Naive thymus-derived CD4-positive, alpha-beta T cell (primary cell): ENCODE data around the gene HMGCL. TPM values are rescaled to one million over a fixed set of nuclear protein-coding genes. Genes with fewer than 3 reads are reported as not detected.
A peak's percentile ranks its signal among the peaks of the same experiment; 100 is the strongest.
"Not testable (repeated sequence)": the region's sequence is repeated elsewhere in the genome, so short reads cannot be mapped to it uniquely, and the experiment has no call there.

Experiments
- ATAC-seq: fragments of 150-1000 bp; cut with Tn5 transposase; 2 replicates; pipeline ENCODE4 v1.10.0; 2021; ENCODE audit warnings: mild to moderate bottlenecking, moderate library complexity
- CTCF ChIA-PET: fragments of 350-600 bp; sonication (Branson Sonifier 250); formaldehyde crosslinking; loops from one replicate; lab custom pipeline; 2021; ENCODE audit warnings: antibody characterized with exemption; lab: Charles Lee
- POLR2A ChIA-PET: fragments of 350-600 bp; sonication (Branson Sonifier 250); formaldehyde crosslinking; loops from one replicate; lab custom pipeline; 2021; ENCODE audit warnings: antibody characterized with exemption, inconsistent platforms; lab: Charles Lee
- DNase-seq, 9 donors: peaks; one replicate each; pipeline versions ENCODE4 v3.0.0 to v3.0.0-alpha.2; 2020 to 2022; ENCODE audit warnings: mixed read lengths in 1 of 9
- H3K27ac ChIP-seq: one replicate; pipeline ENCODE4 v1.7.0; 2013; ENCODE audit warnings: mild to moderate bottlenecking, low read depth, low read length, moderate library complexity
- H3K27me3 ChIP-seq, 2 donors: one replicate each; pipeline ENCODE4 v1.7.0; 2013; ENCODE audit warnings: low read length in 2 of 2, mild to moderate bottlenecking in 2 of 2, moderate library complexity in 2 of 2; ENCODE audit not compliant: control insufficient read depth in 2 of 2, insufficient read depth in 2 of 2
- H3K36me3 ChIP-seq, 3 experiments: 1 replicate in 2 of 3; 2 replicates in 1 of 3; pipeline ENCODE4 v1.7.0; 2013; ENCODE audit warnings: low read length in 3 of 3, mild to moderate bottlenecking in 3 of 3, moderate library complexity in 1 of 3; ENCODE audit not compliant: insufficient read depth in 3 of 3, control insufficient read depth in 2 of 3
- H3K4me1 ChIP-seq, 2 donors: one replicate each; pipeline ENCODE4 v1.7.0; 2013; ENCODE audit warnings: low read length in 2 of 2, mild to moderate bottlenecking in 2 of 2, moderate library complexity in 1 of 2; ENCODE audit not compliant: control insufficient read depth in 2 of 2, insufficient read depth in 2 of 2
- H3K4me3 ChIP-seq: 2 replicates; pipeline ENCODE4 v1.7.0; 2013; ENCODE audit warnings: mild to moderate bottlenecking, low read length
- H3K9me3 ChIP-seq, 3 experiments: 1 replicate in 2 of 3; 2 replicates in 1 of 3; pipeline ENCODE4 v1.7.0; 2013; ENCODE audit warnings: low read length in 3 of 3; ENCODE audit not compliant: control insufficient read depth in 2 of 3
- H3K27ac Mint-ChIP-seq, 9 donors: one replicate each; pipeline ENCODE4 v1.8.0; 2020 to 2022; ENCODE audit warnings: mixed read lengths in 9 of 9, mild to moderate bottlenecking in 8 of 9, moderate library complexity in 5 of 9, inconsistent platforms in 2 of 9
- H3K27me3 Mint-ChIP-seq, 5 donors: one replicate each; pipeline ENCODE4 v1.8.0; 2021 to 2022; ENCODE audit warnings: mixed read lengths in 5 of 5, mild to moderate bottlenecking in 1 of 5
- H3K36me3 Mint-ChIP-seq, 5 donors: one replicate each; pipeline ENCODE4 v1.8.0; 2020 to 2022; ENCODE audit warnings: mixed read lengths in 5 of 5, mild to moderate bottlenecking in 3 of 5, inconsistent platforms in 1 of 5
- H3K4me1 Mint-ChIP-seq, 7 donors: one replicate each; pipeline ENCODE4 v1.8.0; 2020 to 2022; ENCODE audit warnings: mixed read lengths in 7 of 7, mild to moderate bottlenecking in 3 of 7, inconsistent platforms in 1 of 7
- H3K4me3 Mint-ChIP-seq, 10 donors: one replicate each; pipeline ENCODE4 v1.8.0; 2020 to 2022; ENCODE audit warnings: mild to moderate bottlenecking in 10 of 10, mixed read lengths in 10 of 10, moderate library complexity in 6 of 10, inconsistent platforms in 2 of 10
- H3K9me3 Mint-ChIP-seq, 11 donors: one replicate each; pipeline ENCODE4 v1.8.0; 2020 to 2022; ENCODE audit warnings: mixed read lengths in 11 of 11, mild to moderate bottlenecking in 4 of 11, inconsistent platforms in 1 of 11, moderate library complexity in 1 of 11
- intact Hi-C, 2 donors: fragments of 100-400 bp; cut with micrococcal nuclease; formaldehyde crosslinking; loops; one replicate each; pipeline ENCODE4 v1.15.1; 2023
- polyA plus RNA-seq, 2 donors: library from polyadenylated mRNA; unstranded; fragments of 300-500 nt; fragmentation: Illumina TruSeq; gene quantifications; one replicate each; pipeline ENCODE4 v1.2.3, GENCODE V29; 2021
- total RNA-seq, 6 experiments: library from RNA in 5 of 6; stranded (reverse) in 5 of 6; gene quantifications; 1 replicate in 5 of 6; 2 replicates in 1 of 6; pipeline ENCODE4 v1.2.3 and lab custom pipeline; 2021 to 2026

HMGCL gene
- total and polyA plus RNA-seq, 7 experiments from 2014 or later: 16.2 to 38.9 (median 32.6) TPM

DNA sequence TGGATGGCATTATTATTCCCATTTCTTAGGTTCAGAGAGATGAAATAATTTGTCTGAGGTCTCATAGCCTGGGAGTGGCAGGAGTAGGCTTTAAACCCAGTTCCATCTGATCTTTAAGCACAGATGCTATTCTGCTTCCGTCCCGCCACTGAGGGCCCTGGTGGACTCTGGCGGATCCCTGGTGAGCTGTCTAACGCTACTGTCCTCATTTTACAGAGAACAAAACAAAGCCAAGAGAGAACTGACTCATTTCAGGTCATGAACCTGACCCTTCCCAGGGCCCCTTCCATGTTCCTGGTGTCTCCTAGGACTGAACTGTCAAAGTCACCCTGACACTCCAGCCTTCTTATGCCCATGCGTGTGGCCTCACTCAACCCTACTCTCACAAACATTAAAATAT lies 21.6 kb downstream of the HMGCL start:
- Mint-ChIP-seq H3K4me3 (no peak overlapping the region), H3K27ac (peak overlapping the region in 3 of 9 donors; percentile 49 to 65 (median 59)), H3K36me3 (peaks cover 0 to 15% (median 0%) of the 10 kb centered on the region in 5 donors), H3K4me1 (peaks cover 6 to 29% (median 20%) of the 10 kb centered on the region in 7 donors), H3K27me3 (no peaks in the 10 kb centered on the region), H3K9me3 (no peaks in the 10 kb centered on the region)
- Histone ChIP-seq H3K4me3 (no peak overlapping the region), H3K27ac (no peak overlapping the region), H3K36me3 (peaks cover 0 to 26% (median 0%) of the 10 kb centered on the region in 3 experiments), H3K4me1 (peaks cover 7 to 15% of the 10 kb centered on the region in 2 donors), H3K9me3 (no peaks in the 10 kb centered on the region), H3K27me3 (no peaks in the 10 kb centered on the region)
- CTCF ChIA-PET: interaction anchor here (3.0 kb wide), 1 partner anchor 113 kb away, joined by 14 read pairs; no protein-coding TSS in a partner anchor
- ATAC-seq (no peak), DNase-seq (no peak)
- intact Hi-C loops: no loop called here
- POLR2A ChIA-PET: no interaction called here

DNA sequence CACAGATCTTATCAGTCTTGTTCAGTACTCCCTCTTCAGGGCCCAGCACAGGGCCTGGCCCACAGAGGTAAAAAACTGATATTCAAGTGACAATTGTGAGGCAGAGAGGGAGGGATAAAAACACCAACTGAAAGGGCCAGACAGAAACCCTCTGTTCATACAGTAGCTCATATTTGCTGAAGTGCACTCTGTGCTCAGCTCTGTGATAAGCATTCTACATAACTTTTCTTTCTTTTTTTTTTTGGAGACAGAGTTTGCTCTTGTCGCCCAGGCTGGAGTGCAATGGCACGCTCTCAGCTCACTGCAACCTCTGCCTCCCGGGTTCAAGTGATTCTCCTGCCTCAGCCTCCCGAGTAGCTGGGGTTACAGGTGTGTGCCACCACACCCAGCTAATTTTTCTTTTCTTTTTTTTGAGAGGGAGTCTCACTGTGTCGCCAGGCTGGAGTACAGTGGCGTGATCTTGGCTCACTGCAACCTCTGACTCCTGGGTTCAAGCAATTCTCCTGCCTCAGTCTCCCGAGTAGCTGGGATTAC lies 22.4 kb downstream of the HMGCL start:
- H3K4me3 ChIP-seq, H3K27me3 ChIP-seq, intact Hi-C loops, DNase-seq, H3K9me3 Mint-ChIP-seq, ATAC-seq, H3K27me3 Mint-ChIP-seq, H3K9me3 ChIP-seq, H3K27ac ChIP-seq: not testable (repeated sequence)
- CTCF ChIA-PET: interaction anchor here (0.8 to 3.0 kb wide), 3 partner anchors 8 to 114 kb away, joined by 3 to 14 read pairs (median 9); no protein-coding TSS in a partner anchor
- Mint-ChIP-seq H3K27ac (peak overlapping the region in 6 of 9 donors; percentile 59 to 92 (median 86)), H3K4me3 (peak overlapping the region in 1 of 10 donors; percentile 66), H3K4me1 (peaks cover 6 to 31% (median 20%) of the 10 kb centered on the region in 7 donors), H3K36me3 (peaks cover 0 to 15% (median 0%) of the 10 kb centered on the region in 5 donors)
- peaks cover 7 to 15% of the 10 kb centered on the region in 2 donors for H3K4me1 ChIP-seq
- POLR2A ChIA-PET: interaction anchor here (1.0 to 7.3 kb wide), 6 partner anchors 9 to 177 kb away, joined by 3 to 53 read pairs (median 28); partner anchors contain the start of genes HMGCL, LYPLA2, PITHD1 and SRSF10
- H3K36me3 ChIP-seq: peaks cover 0 to 20% (median 0%) of the 10 kb centered on the region in 3 experiments

GRCh38 chr1:23801876-23802275 lies 23.4 kb downstream of the HMGCL start:
- Histone ChIP-seq H3K4me1 (peaks cover 7 to 15% of the 10 kb centered on the region in 2 donors), H3K4me3 (no peak overlapping the region), H3K27me3 (no peaks in the 10 kb centered on the region), H3K36me3 (peaks cover 0 to 10% (median 0%) of the 10 kb centered on the region in 3 experiments), H3K27ac (peak overlapping the region; percentile 91), H3K9me3 (no peaks in the 10 kb centered on the region)
- Mint-ChIP-seq H3K27me3 (no peaks in the 10 kb centered on the region), H3K27ac (peak overlapping the region in 7 of 9 donors; percentile 42 to 92 (median 81)), H3K4me1 (peaks cover 6 to 25% (median 20%) of the 10 kb centered on the region in 7 donors), H3K4me3 (peak overlapping the region; percentile 6 to 94 (median 63)), H3K9me3 (no peaks in the 10 kb centered on the region), H3K36me3 (peaks cover 0 to 15% (median 0%) of the 10 kb centered on the region in 5 donors)
- ChIA-PET POLR2A (interaction anchor here (0.8 to 7.3 kb wide), 10 partner anchors 10 to 178 kb away, joined by 3 to 53 read pairs (median 8); partner anchors contain the start of genes ELOA, HMGCL, LYPLA2 and PITHD1), CTCF (interaction anchor here (0.6 to 3.0 kb wide), 5 partner anchors 9 to 521 kb away, joined by 3 to 14 read pairs (median 3); no protein-coding TSS in a partner anchor)
- intact Hi-C loops: loop anchor here (2.0 kb wide), 4 partner anchors 37 to 179 kb away; partner anchors contain the start of genes ELOA (in 1 of the 2), PNRC2 (in 1 of the 2) and SRSF10 (in 1 of the 2)
- ATAC-seq (no peak), DNase-seq (no peak)

- Histone ChIP-seq H3K4me1 (peaks cover 7 to 15% of the 10 kb centered on the region in 2 donors), H3K27me3 (no peaks in the 10 kb centered on the region), H3K27ac (peak overlapping the region; percentile 91), H3K4me3 (peak overlapping the region; percentile 84), H3K36me3 (peaks cover 0 to 15% (median 0%) of the 10 kb centered on the region in 3 experiments), H3K9me3 (no peaks in the 10 kb centered on the region)
- ChIA-PET CTCF (interaction anchor here (0.9 to 3.0 kb wide), 3 partner anchors 10 to 115 kb away, joined by 3 to 14 read pairs (median 9); no protein-coding TSS in a partner anchor), POLR2A (interaction anchor here (0.6 to 7.3 kb wide), 14 partner anchors 8 to 1426 kb away, joined by 3 to 53 read pairs (median 5); partner anchors contain the start of genes ELOA, HMGCL, LYPLA2 and PITHD1)
- peak overlapping the region; percentile 77 to 95 (median 92) for H3K27ac Mint-ChIP-seq
- intact Hi-C loops: loop anchor here (2.0 kb wide), 4 partner anchors 37 to 179 kb away; partner anchors contain the start of genes ELOA (in 1 of the 2), PNRC2 (in 1 of the 2) and SRSF10 (in 1 of the 2)
- ATAC-seq (no peak), DNase-seq (no peak)
- no peaks in the 10 kb centered on the region for H3K27me3 Mint-ChIP-seq
- peaks cover 6 to 25% (median 15%) of the 10 kb centered on the region in 7 donors for H3K4me1 Mint-ChIP-seq
- H3K9me3 Mint-ChIP-seq: no peaks in the 10 kb centered on the region
- H3K4me3 Mint-ChIP-seq: peak overlapping the region; percentile 79 to 94 (median 88)
- H3K36me3 Mint-ChIP-seq: peaks cover 0 to 11% (median 0%) of the 10 kb centered on the region in 5 donors
Measured at GRCh38 chr1:23801338-23801748, 23.9 kb downstream of the HMGCL start.

DNA sequence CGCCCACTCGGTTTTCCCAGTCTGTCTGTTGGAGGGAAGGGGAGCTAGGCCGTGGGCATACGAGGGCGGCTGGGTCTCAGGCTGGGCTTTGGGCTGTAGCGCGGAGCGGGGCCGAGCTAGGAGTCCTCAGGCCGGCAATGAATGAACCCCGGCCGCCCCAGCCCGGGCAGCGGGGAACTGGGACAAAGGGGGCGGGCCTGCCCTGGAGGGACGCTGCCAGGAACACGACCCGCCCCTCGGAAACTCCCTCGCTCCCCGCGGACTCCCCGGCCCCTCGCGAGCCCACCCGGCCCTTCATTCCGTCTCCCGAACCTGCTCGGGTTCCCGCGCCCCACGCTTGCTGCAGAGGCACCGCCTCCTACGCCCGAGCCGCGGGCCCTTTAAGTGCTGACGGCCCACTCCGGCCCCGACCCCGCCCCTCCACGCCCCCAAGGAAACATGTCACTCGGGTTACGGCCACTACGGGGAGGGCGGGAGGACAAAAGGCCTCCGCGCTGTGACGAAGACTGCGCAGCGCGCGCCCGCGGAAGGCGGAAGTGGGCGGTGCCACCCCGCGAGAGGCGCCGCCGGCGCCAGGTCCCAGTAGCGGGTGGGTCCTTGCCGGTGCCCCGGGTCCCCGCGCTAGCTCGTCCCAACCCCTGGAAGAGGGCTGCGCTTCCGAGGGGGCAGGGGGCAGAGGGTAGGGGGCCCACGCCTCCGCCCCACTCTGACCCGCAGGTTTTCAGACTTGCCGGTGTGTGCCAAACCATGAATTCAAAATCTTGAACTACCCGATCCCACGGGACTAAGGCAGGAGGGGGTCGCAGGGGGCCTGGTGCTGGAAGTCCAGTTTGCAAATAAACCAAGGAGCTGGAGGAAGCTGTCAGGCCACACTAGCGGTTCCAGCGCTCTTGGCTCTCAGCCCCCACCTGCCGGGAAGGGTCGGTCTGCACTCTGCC lies 24.6 kb downstream of the HMGCL start, which contains the start of gene GALE:
GALE (minus strand) TSS at position 355 of the 938 bp plus-strand sequence. CDS start 1,747 bp downstream, outside the sequence.
- no peaks in the 10 kb centered on the region for H3K9me3 Mint-ChIP-seq
- intact Hi-C loops: loop anchor here (1.0 to 2.0 kb wide), 12 partner anchors 9 to 432 kb away; partner anchors contain the start of genes ELOA (in 2 of the 2), LYPLA2 (in 2 of the 2), PITHD1 (in 2 of the 2) and PNRC2 (in 2 of the 2)
- CTCF ChIA-PET: interaction anchor here (0.9 to 2.6 kb wide), 3 partner anchors 9 to 29 kb away, joined by 3 to 9 read pairs (median 3); partner anchors contain the start of gene LYPLA2

More for the DNA sequence above, 24.6 kb downstream of the HMGCL start, which contains the start of gene GALE:
- H3K27me3 ChIP-seq: no peaks in the 10 kb centered on the region
- POLR2A ChIA-PET: interaction anchor here (0.6 to 7.3 kb wide), 14 partner anchors 9 to 1427 kb away, joined by 3 to 53 read pairs (median 6); partner anchors contain the start of genes ELOA, HMGCL, LYPLA2 and PITHD1
- DNase-seq (peak; percentile 87 to 96 (median 94)), ATAC-seq (peak; percentile 97)
- Mint-ChIP-seq H3K36me3 (peaks cover 0 to 11% (median 0%) of the 10 kb centered on the region in 5 donors), H3K27ac (peak within 1 kb of the TSS; percentile 81 to 95 (median 92)), H3K27me3 (no peaks in the 10 kb centered on the region), H3K4me3 (peak within 1 kb of the TSS; percentile 79 to 94 (median 88)), H3K4me1 (peaks cover 6 to 25% (median 15%) of the 10 kb centered on the region in 7 donors)
- peaks cover 7 to 15% of the 10 kb centered on the region in 2 donors for H3K4me1 ChIP-seq
- H3K36me3 ChIP-seq: peaks cover 0 to 20% (median 0%) of the 10 kb centered on the region in 3 experiments
- no peaks in the 10 kb centered on the region for H3K9me3 ChIP-seq
- peak within 1 kb of the TSS; percentile 91 for H3K27ac ChIP-seq
- H3K4me3 ChIP-seq: peak within 1 kb of the TSS; percentile 84
